HG03571 (cell line): ENCODE data around the gene SHANK1.

Experiments used
- ATAC-seq: cut with Tn5 transposase; IDR thresholded peaks from one replicate; pipeline ENCODE4 v1.9.1; 2021; ENCODE audit not compliant: unreplicated experiment

The SHANK1 gene

GRCh38 chr19:50729894-50730293, 10.3 kb upstream of the SHANK1 start:
- ATAC-seq = no peak

GRCh38 chr19:50728084-50728737, 8.6 kb upstream of the SHANK1 start:
- ATAC-seq = no peak

GRCh38 chr19:50725911-50726230, 6.3 kb upstream of the SHANK1 start:
- no peak for ATAC-seq

- peak; percentile 19 for ATAC-seq
Measured at GRCh38 chr19:50725218-50725910, 5.8 kb upstream of the SHANK1 start.

GRCh38 chr19:50724522-50725217, 5.1 kb upstream of the SHANK1 start:
- peak; percentile 57 for ATAC-seq

- ATAC-seq = no peak
Measured at GRCh38 chr19:50723735-50724521, 4.3 kb upstream of the SHANK1 start.

- no peak for ATAC-seq
Measured at GRCh38 chr19:50723069-50723468, 3.5 kb upstream of the SHANK1 start, which contains the start of gene CLEC11A. TSS of gene CLEC11A (plus strand) at chr19:50723364. CDS start at chr19:50723526, 162 bp downstream.

GRCh38 chr19:50722201-50723013, 2.8 kb upstream of the SHANK1 start:
- ATAC-seq = no peak

- ATAC-seq = no peak
Measured at GRCh38 chr19:50721441-50722137, 2.0 kb upstream of the SHANK1 start.

- no peak for ATAC-seq
Measured at GRCh38 chr19:50720921-50721381, 1.3 kb upstream of the SHANK1 start.

- ATAC-seq = no peak
Measured at GRCh38 chr19:50720181-50720920, 749 bp upstream of the SHANK1 start.

- ATAC-seq = no peak
Measured at GRCh38 chr19:50719119-50719435, 525 bp downstream of the SHANK1 start.

- ATAC-seq = no peak
Measured at GRCh38 chr19:50718255-50719118, 1.1 kb downstream of the SHANK1 start.

GRCh38 chr19:50717891-50718254, 1.7 kb downstream of the SHANK1 start:
- ATAC-seq = no peak

GRCh38 chr19:50717026-50717723, 2.4 kb downstream of the SHANK1 start:
- no peak for ATAC-seq

- no peak for ATAC-seq
Measured at GRCh38 chr19:50716178-50717025, 3.2 kb downstream of the SHANK1 start.
